IMR-90 (cell line): ENCODE measurements around the gene ZDHHC6. TPM values are rescaled to one million over a fixed set of nuclear protein-coding genes. Genes with fewer than 3 reads are reported as not detected.

Experiments used
- ATAC-seq: fragments of 200-7000 bp; cut with Tn5 transposase; 2 replicates; pipeline ENCODE4 v1.9.1; 2020; ENCODE audit warnings: low read depth, mild to moderate bottlenecking, moderate library complexity
- BruUV-seq: library from RNA; stranded (reverse); fragments of 400-500 nt; replicated peaks from 2 replicates; lab custom pipeline; 2021; lab: Mats Ljungman, UMichigan
- CTCF ChIA-PET: fragments of 300-600 bp; formaldehyde crosslinking; extraction: SDS; loops from one replicate; lab custom pipeline; 2021; ENCODE audit warnings: antibody characterized with exemption; lab: Yijun Ruan, JAX
- POLR2A ChIA-PET: fragments of 300-600 bp; sonication (Branson Sonifier 250); formaldehyde crosslinking; loops from one replicate; lab custom pipeline; 2022; ENCODE audit warnings: antibody characterized with exemption; ENCODE audit not compliant: unreplicated experiment; lab: Charles Lee
- DNase-seq: peaks from one replicate; pipeline ENCODE4 v3.0.0; 2013
- H2AFZ ChIP-seq: replicated peaks from 2 replicates; pipeline ENCODE3; 2013; ENCODE audit warnings: low read length, mild to moderate bottlenecking; ENCODE audit not compliant: poor library complexity
- H2AK5ac ChIP-seq: 2 replicates; pipeline ENCODE4 v1.6.1; 2013; ENCODE audit warnings: low read depth, low read length, inconsistent platforms
- H2AK9ac ChIP-seq: replicated peaks from 2 replicates; pipeline ENCODE3; 2013; ENCODE audit warnings: mild to moderate bottlenecking, low read depth, low read length, moderate library complexity; ENCODE audit not compliant: poor library complexity
- H2BK120ac ChIP-seq: 2 replicates; pipeline ENCODE4 v1.6.1; 2013; ENCODE audit warnings: low read depth, low read length, inconsistent platforms
- H2BK15ac ChIP-seq: 3 replicates; pipeline ENCODE4 v1.6.1; 2013; ENCODE audit warnings: low read depth, low read length, inconsistent platforms
- H2BK20ac ChIP-seq: 2 replicates; pipeline ENCODE4 v1.6.1; 2013; ENCODE audit warnings: low read depth, mild to moderate bottlenecking, inconsistent platforms, low read length, moderate library complexity
- H2BK5ac ChIP-seq: 2 replicates; pipeline ENCODE4 v1.6.1; 2013; ENCODE audit warnings: mild to moderate bottlenecking, low read depth, low read length, inconsistent platforms; ENCODE audit not compliant: poor library complexity, severe bottlenecking
- H3K14ac ChIP-seq: replicated peaks from 2 replicates; pipeline ENCODE4 v1.6.1; 2013; ENCODE audit warnings: low read depth, low read length, inconsistent platforms
- H3K18ac ChIP-seq: 2 replicates; pipeline ENCODE4 v1.6.1; 2013; ENCODE audit warnings: low read depth, low read length, control low read depth
- H3K23ac ChIP-seq: 2 replicates; pipeline ENCODE4 v1.6.1; 2013; ENCODE audit warnings: low read depth, low read length, inconsistent platforms
- H3K27ac ChIP-seq: 2 replicates; pipeline ENCODE4 v1.5.1; 2013; ENCODE audit warnings: mild to moderate bottlenecking, control low read depth, low read length; ENCODE audit not compliant: insufficient read depth
- H3K27me3 ChIP-seq: 2 replicates; pipeline ENCODE4 v1.6.1; 2013; ENCODE audit warnings: low read length; ENCODE audit not compliant: control insufficient read depth, insufficient read depth
- H3K36me3 ChIP-seq: 2 replicates; pipeline ENCODE4 v1.6.1; 2013; ENCODE audit warnings: low read length, mixed read lengths; ENCODE audit not compliant: control insufficient read depth, insufficient read depth
- H3K4ac ChIP-seq: 2 replicates; pipeline ENCODE4 v1.6.1; 2013; ENCODE audit warnings: low read depth, low read length, inconsistent platforms
- H3K4me1 ChIP-seq: 2 replicates; pipeline ENCODE4 v1.6.1; 2013; ENCODE audit warnings: low read length, mixed read lengths; ENCODE audit not compliant: control insufficient read depth, insufficient read depth
- H3K4me2 ChIP-seq: 2 replicates; pipeline ENCODE4 v1.6.1; 2013; ENCODE audit warnings: low read depth, mild to moderate bottlenecking, control low read depth, low read length, moderate library complexity
- H3K4me3 ChIP-seq: 2 replicates; pipeline ENCODE4 v1.5.1; 2013; ENCODE audit warnings: low read depth, mild to moderate bottlenecking, control low read depth, low read length, moderate library complexity; ENCODE audit not compliant: insufficient read depth
- H3K56ac ChIP-seq: 2 replicates; pipeline ENCODE4 v1.6.1; 2013; ENCODE audit warnings: low read length, inconsistent platforms; ENCODE audit not compliant: insufficient read depth; ENCODE audit errors: extremely low read depth
- H3K79me1 ChIP-seq, 2 experiments: 2 replicates each; pipeline ENCODE4 v1.6.1; 2013; ENCODE audit warnings: low read length in 2 of 2, inconsistent platforms in 1 of 2, low read depth in 1 of 2
- H3K9ac ChIP-seq: 2 replicates; pipeline ENCODE4 v1.6.1; 2013; ENCODE audit warnings: low read depth, low read length, control low read depth
- H3K9me1 ChIP-seq: 2 replicates; pipeline ENCODE4 v1.6.1; 2013; ENCODE audit warnings: low read length, inconsistent platforms; ENCODE audit not compliant: insufficient read depth
- H3K9me3 ChIP-seq: 2 replicates; pipeline ENCODE4 v1.6.1; 2013; ENCODE audit warnings: low read length; ENCODE audit not compliant: control insufficient read depth, insufficient read depth
- H4K20me1 ChIP-seq: 2 replicates; pipeline ENCODE4 v1.6.1; 2013; ENCODE audit warnings: low read length, inconsistent platforms; ENCODE audit not compliant: insufficient read depth
- H4K5ac ChIP-seq: 2 replicates; pipeline ENCODE4 v1.6.1; 2013; ENCODE audit warnings: mild to moderate bottlenecking, low read depth, low read length, control low read depth
- H4K8ac ChIP-seq, 2 experiments: 2 replicates each; pipeline ENCODE4 v1.6.1; 2013; ENCODE audit warnings: low read depth in 2 of 2, low read length in 2 of 2, control low read depth in 1 of 2, inconsistent platforms in 1 of 2
- H4K91ac ChIP-seq: 2 replicates; pipeline ENCODE4 v1.6.1; 2013; ENCODE audit warnings: low read depth, low read length, inconsistent platforms; ENCODE audit not compliant: insufficient read depth
- BHLHE40 ChIP-seq: fragments of 150-350 bp; IDR thresholded peaks from 2 replicates; pipeline ENCODE4 v1.6.1; 2016; ENCODE audit warnings: mild to moderate bottlenecking, low read depth, low read length
- CEBPB ChIP-seq: IDR thresholded peaks from 2 replicates; pipeline ENCODE4 v1.6.1; 2012; ENCODE audit warnings: low read depth, low read length, improper control_type of control experiment
- CHD1 ChIP-seq: IDR thresholded peaks from 2 replicates; pipeline ENCODE4 v1.6.1; 2012; ENCODE audit warnings: low read depth, low read length, improper control_type of control experiment
- FOS ChIP-seq: fragments of 150-350 bp; IDR thresholded peaks from 2 replicates; pipeline ENCODE4 v1.6.1; 2016; ENCODE audit warnings: low read depth, low read length
- MAFK ChIP-seq: IDR thresholded peaks from 2 replicates; pipeline ENCODE4 v1.6.1; 2012; ENCODE audit warnings: low read depth, low read length, improper control_type of control experiment
- MXI1 ChIP-seq: IDR thresholded peaks from 2 replicates; pipeline ENCODE4 v1.6.1; 2012; ENCODE audit warnings: low read depth, mild to moderate bottlenecking, low read length, moderate library complexity, borderline replicate concordance
- NFE2L2 ChIP-seq: fragments of 150-350 bp; IDR thresholded peaks from 2 replicates; pipeline ENCODE4 v1.6.1; 2016; ENCODE audit warnings: low read depth, mild to moderate bottlenecking, low read length
- POLR2A ChIP-seq: IDR thresholded peaks from 2 replicates; pipeline ENCODE4 v1.6.1; 2012; ENCODE audit warnings: mild to moderate bottlenecking, low read depth, low read length
- RAD21 ChIP-seq: IDR thresholded peaks from 2 replicates; pipeline ENCODE4 v1.6.1; 2012; ENCODE audit warnings: low read length, improper control_type of control experiment
- RFX5 ChIP-seq: IDR thresholded peaks from 2 replicates; pipeline ENCODE4 v1.8.0; 2012; ENCODE audit warnings: low read depth, mild to moderate bottlenecking, low read length, moderate library complexity
- WGBS, 2 experiments: methylation state at CpG; one replicate each; pipeline versions ENCODE4 v1.1.5 to v1.1.7; 2013; ENCODE audit warnings: missing lambda C conversion rate in 2 of 2; ENCODE audit not compliant: insufficient read length in 1 of 2; ENCODE audit errors: extremely low coverage in 2 of 2; 5-methylcytosine and 5-hydroxymethylcytosine counted together
- dilution Hi-C: fragments of 300-500 bp; cut with HindIII; formaldehyde crosslinking; loops from one replicate; pipeline ENCODE4 v1.14.3; 2018; ENCODE audit warnings: low sequenced_read_pairs; ENCODE audit not compliant: unreplicated experiment
- in situ Hi-C: fragments of 300-500 bp; cut with MboI; formaldehyde crosslinking; loops from 3 replicates; pipeline ENCODE4 v1.14.3; 2019; ENCODE audit warnings: low sequenced_read_pairs, inconsistent platforms, mixed read lengths
- intact Hi-C: fragments of 100-400 bp; cut with micrococcal nuclease; formaldehyde crosslinking; loops from 2 replicates; pipeline ENCODE4 v1.10.0; 2022
- polyA plus RNA-seq, 3 experiments: library from polyadenylated mRNA; depleted of rRNA; stranded (reverse); fragments of >200 nt; gene quantifications; 2 replicates each; pipeline ENCODE4 v1.2.3, GENCODE V29; 2012; ENCODE audit warnings: low replicate concordance in 1 of 3
- total RNA-seq: library from RNA; depleted of rRNA; stranded (reverse); fragments of >200 nt; gene quantifications from 2 replicates; pipeline ENCODE4 v1.2.3, GENCODE V29; 2012
- TF ChIP-seq, protein P1 (sequence below): fragments of 150-350 bp; IDR thresholded peaks from 2 replicates; pipeline ENCODE4 v1.6.1; 2017; ENCODE audit warnings: mild to moderate bottlenecking, antibody characterized with exemption, low read length, low read depth

ZDHHC6 gene
- total and polyA plus RNA-seq, 2 of the 4 experiments (the other 2 are of a cell fraction), result 17.4 to 21.6 TPM

DNA sequence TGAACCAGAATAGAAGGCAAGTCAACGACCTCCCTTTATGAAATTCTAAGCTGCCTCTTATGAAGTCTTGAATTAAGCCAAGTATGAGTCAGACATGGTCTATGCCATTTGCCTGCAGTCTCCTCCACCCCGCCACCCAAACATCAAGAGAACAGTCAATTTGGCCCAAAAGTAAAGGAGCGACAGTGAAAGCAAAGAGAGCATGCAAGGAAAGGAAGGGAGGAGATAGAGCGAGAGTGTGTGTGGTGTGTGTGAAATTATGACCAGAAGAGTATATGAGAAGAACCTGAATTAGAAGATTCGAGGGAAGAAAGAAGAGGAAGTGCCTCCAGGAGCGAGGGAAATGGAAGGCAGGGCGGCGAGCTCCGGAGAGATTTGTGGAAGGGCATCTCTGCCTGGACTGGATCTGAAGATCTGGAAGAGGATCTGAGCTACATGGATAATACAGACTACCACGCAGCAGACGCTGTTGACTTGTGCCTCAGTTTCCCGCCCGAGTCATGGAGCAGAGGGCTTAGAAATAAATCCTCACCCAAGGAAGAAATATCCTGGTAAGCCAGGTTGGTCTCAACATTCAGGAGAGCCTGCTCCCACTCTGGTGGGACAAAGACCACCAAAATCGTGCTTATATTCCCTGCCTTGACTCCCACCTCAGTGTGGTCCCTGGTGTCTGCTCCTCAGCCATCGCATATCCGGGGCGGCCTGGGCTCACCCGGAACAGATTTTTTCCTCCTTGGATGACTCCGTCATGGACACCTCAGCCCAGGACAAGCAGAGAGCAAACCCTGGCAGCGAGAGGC lies 459 bp downstream of the ZDHHC6 start:
- H4K91ac ChIP-seq, result peak overlapping the region; percentile 64
- H4K8ac ChIP-seq, result peak overlapping the region; percentile 82 to 98
- no peak overlapping the region for H2BK20ac ChIP-seq
- H3K79me1 ChIP-seq, result peaks cover 19 to 21% of the 10 kb centered on the region in 2 experiments
- peak overlapping the region; percentile 92 for H3K27ac ChIP-seq
- ChIA-PET CTCF (interaction anchor here (0.7 kb wide), 1 partner anchor 1503 kb away, joined by 3 read pairs; no protein-coding TSS in a partner anchor), POLR2A (interaction anchor here (0.6 kb wide), 1 partner anchor 21 kb away, joined by 10 read pairs; no protein-coding TSS in a partner anchor)
- H3K9me1 ChIP-seq, result no peaks in the 10 kb centered on the region
- DNase-seq, result peak; percentile 23
- no peaks in the 10 kb centered on the region for H3K27me3 ChIP-seq
- H2BK5ac ChIP-seq, result peak overlapping the region; percentile 57
- H2BK15ac ChIP-seq, result no peak overlapping the region
- peak overlapping the region; percentile 92 for H3K4me2 ChIP-seq
- H3K4ac ChIP-seq, result peak overlapping the region; percentile 81
- dilution Hi-C loops, result no loop called here
- H4K20me1 ChIP-seq, result no peaks in the 10 kb centered on the region
- TF ChIP-seq BHLHE40, result no peak
- TF ChIP-seq MXI1, result no peak
- TF ChIP-seq FOS, result no peak
- no peak for TF ChIP-seq CEBPB
- no peak for TF ChIP-seq RFX5
- no peak for TF ChIP-seq CHD1
- no peak for TF ChIP-seq MAFK
- TF ChIP-seq POLR2A, result no peak
- TF ChIP-seq, protein P1, sequence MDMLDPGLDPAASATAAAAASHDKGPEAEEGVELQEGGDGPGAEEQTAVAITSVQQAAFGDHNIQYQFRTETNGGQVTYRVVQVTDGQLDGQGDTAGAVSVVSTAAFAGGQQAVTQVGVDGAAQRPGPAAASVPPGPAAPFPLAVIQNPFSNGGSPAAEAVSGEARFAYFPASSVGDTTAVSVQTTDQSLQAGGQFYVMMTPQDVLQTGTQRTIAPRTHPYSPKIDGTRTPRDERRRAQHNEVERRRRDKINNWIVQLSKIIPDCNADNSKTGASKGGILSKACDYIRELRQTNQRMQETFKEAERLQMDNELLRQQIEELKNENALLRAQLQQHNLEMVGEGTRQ, result no peak
- TF ChIP-seq RAD21, result no peak
- TF ChIP-seq NFE2L2, result no peak
- peak overlapping the region; percentile 69 for H4K5ac ChIP-seq
- H3K9ac ChIP-seq, result peak overlapping the region; percentile 97
- H3K23ac ChIP-seq, result peak overlapping the region; percentile 73
- peaks cover 2% of the 10 kb centered on the region for H3K36me3 ChIP-seq
- H2BK120ac ChIP-seq, result no peak overlapping the region
- H3K9me3 ChIP-seq, result no peaks in the 10 kb centered on the region
- intact Hi-C loops, result loop anchor here (1.0 kb wide), 1 partner anchor 939 kb away; no protein-coding TSS in a partner anchor
- H3K14ac ChIP-seq, result peak overlapping the region; percentile 85
- H2AK5ac ChIP-seq, result peak overlapping the region; percentile 69
- peak overlapping the region; percentile 99 for H2AFZ ChIP-seq
- in situ Hi-C loops, result loop anchor here (10.0 kb wide), 1 partner anchor 261 kb away; the partner anchor contains the start of gene GPAM
- peak overlapping the region; percentile 86 for H3K56ac ChIP-seq
- H2AK9ac ChIP-seq, result peak overlapping the region; percentile 95
- peak overlapping the region; percentile 95 for H3K4me3 ChIP-seq
- BruUV-seq, result no TSS peak
- ATAC-seq, result peak; percentile 58
- WGBS, 2 experiments, result 0% methylated on average over 10 of the region's 20 CpGs; no CpG with 5 or more reads in 1 of the 2 experiments
- no peaks in the 10 kb centered on the region for H3K4me1 ChIP-seq
- peak overlapping the region; percentile 44; the same call in 1 of the 2 replicates for H3K18ac ChIP-seq
